Measurements from ENCODE around the gene DARS2. TPM values are rescaled to one million over a fixed set of nuclear protein-coding genes. Genes with fewer than 3 reads are reported as not detected.

Gene DARS2
- total RNA-seq, 4 donors from 2014 or later: 9.5 to 16.9 (median 12.1) TPM

- TF ChIP-seq CTCF (IDR thresholded peaks at IDR 0.05): no peak
Measured at GRCh38 chr1:173889885-173890284, 65.4 kb downstream of the DARS2 start.

GRCh38 chr1:173893611-173894010 is 69.1 kb downstream of the DARS2 start:
- TF ChIP-seq CTCF (IDR thresholded peaks at IDR 0.05): no peak
- no peak for DNase-seq (ENCODE audit: low spot score)
- ATAC-seq (ENCODE audit: low FRiP score): no peak

More at GRCh38 chr1:173889885-173890284, 65.4 kb downstream of the DARS2 start:
- no peak for DNase-seq (ENCODE audit: low spot score)
- ATAC-seq (ENCODE audit: low FRiP score): no peak

- TF ChIP-seq CTCF (IDR thresholded peaks at IDR 0.05): no peak
- ATAC-seq (ENCODE audit: low FRiP score): no peak
- DNase-seq (ENCODE audit: low spot score): no peak
Measured at GRCh38 chr1:173894189-173894588, 69.7 kb downstream of the DARS2 start.

- DNase-seq (ENCODE audit: low spot score): no peak
- no peak for TF ChIP-seq CTCF (IDR thresholded peaks at IDR 0.05)
- ATAC-seq (ENCODE audit: low FRiP score): no peak
Measured at GRCh38 chr1:173900427-173900826, 76.0 kb downstream of the DARS2 start.

GRCh38 chr1:173900992-173901391 is 76.5 kb downstream of the DARS2 start:
- no peak for TF ChIP-seq CTCF (IDR thresholded peaks at IDR 0.05)
- no peak for DNase-seq (ENCODE audit: low spot score)

GRCh38 chr1:173903827-173904531 is 79.5 kb downstream of the DARS2 start:
- TF ChIP-seq CTCF (IDR thresholded peaks at IDR 0.05): no peak
- ATAC-seq (ENCODE audit: low FRiP score): no peak
- DNase-seq (ENCODE audit: low spot score): no peak

More at GRCh38 chr1:173900992-173901391, 76.5 kb downstream of the DARS2 start:
- ATAC-seq (ENCODE audit: low FRiP score): no peak

Small RNAs within 50 kb of the gene (small RNA-seq; reads per million reads assigned to genes)
- gene RF00019: not detected

Other genes with a start within 250 kb of the DARS2 start
- under 1 TPM in 1 of 4 donors, not detected in 3; 0.56 TPM for gene SLC9C2, start 221.6 kb upstream of the DARS2 start, total RNA-seq
- not detected for gene TEX50, start 189.3 kb upstream of the DARS2 start, total RNA-seq
- gene ANKRD45, start 154.8 kb upstream of the DARS2 start, total RNA-seq: under 1 TPM in 1 of 4 donors, not detected in 3; 0.38 TPM
- gene KLHL20, start 109.7 kb upstream of the DARS2 start, total RNA-seq: 10 to 100 TPM; 25.8 to 38.9 (median 30.7) TPM
- gene CENPL, start 210 bp downstream of the DARS2 start, total RNA-seq: 1 to 10 TPM; 2.6 to 6.9 (median 5.8) TPM
- 100 to 1,000 TPM; 312 to 565 (median 443) TPM for gene GAS5, start 43.3 kb downstream of the DARS2 start, total RNA-seq
- gene ZBTB37, start 43.7 kb downstream of the DARS2 start, total RNA-seq: 10 to 100 TPM in 2 of 4 donors, 1 to 10 TPM in 2; 5.5 to 16.1 (median 12.1) TPM
- under 1 TPM in 1 of 4 donors, not detected in 3; 0.63 TPM for gene SERPINC1, start 92.7 kb downstream of the DARS2 start, total RNA-seq
- 10 to 100 TPM; 27.6 to 41.6 (median 40.2) TPM for gene RC3H1, start 197.7 kb downstream of the DARS2 start, total RNA-seq